Trophoblast cell (in vitro differentiated cells and primary cell): ENCODE measurements around the gene PCDHGB6.
"Not testable (repeated sequence)": the region's sequence is repeated elsewhere in the genome, so short reads cannot be mapped to it uniquely, and the experiment has no call there.

Experiments
- DNase-seq, 2 donors: peaks; one replicate each; pipeline ENCODE4 v3.0.0-alpha.2; 2016
- H2AFZ ChIP-seq: 2 replicates; pipeline ENCODE4 v1.6.1; 2013; ENCODE audit warnings: low read length, moderate library complexity, mild to moderate bottlenecking; ENCODE audit not compliant: insufficient read depth, poor library complexity
- H2AK5ac ChIP-seq: 2 replicates; pipeline ENCODE4 v1.6.1; 2013; ENCODE audit warnings: mild to moderate bottlenecking, low read length
- H2BK120ac ChIP-seq: 2 replicates; pipeline ENCODE4 v1.6.1; 2013; ENCODE audit warnings: low read length, mild to moderate bottlenecking, moderate library complexity; ENCODE audit not compliant: insufficient read depth, poor library complexity
- H2BK12ac ChIP-seq: 2 replicates; pipeline ENCODE4 v1.6.1; 2013; ENCODE audit warnings: mild to moderate bottlenecking, low read length, moderate library complexity
- H2BK5ac ChIP-seq: 2 replicates; pipeline ENCODE4 v1.6.1; 2013; ENCODE audit warnings: low read length, low read depth, moderate library complexity, mild to moderate bottlenecking; ENCODE audit not compliant: poor library complexity
- H3K14ac ChIP-seq: 2 replicates; pipeline ENCODE4 v1.6.1; 2013; ENCODE audit warnings: mild to moderate bottlenecking, low read length
- H3K18ac ChIP-seq: 2 replicates; pipeline ENCODE4 v1.6.1; 2013; ENCODE audit warnings: mild to moderate bottlenecking, low read length
- H3K23ac ChIP-seq: 2 replicates; pipeline ENCODE4 v1.6.1; 2013; ENCODE audit warnings: low read length
- H3K27ac ChIP-seq: 2 replicates; pipeline ENCODE4 v1.5.1; 2013; ENCODE audit warnings: low read depth, mild to moderate bottlenecking, inconsistent platforms, low read length, moderate library complexity
- H3K27me3 ChIP-seq: 2 replicates; pipeline ENCODE4 v1.6.1; 2013; ENCODE audit warnings: inconsistent platforms, mild to moderate bottlenecking, low read length, moderate library complexity; ENCODE audit not compliant: insufficient read depth
- H3K36me3 ChIP-seq, 2 experiments: 1 replicate in 1 of 2; 2 replicates in 1 of 2; pipeline ENCODE4 v1.6.1; 2013; ENCODE audit warnings: low read length in 2 of 2, mild to moderate bottlenecking in 2 of 2, moderate library complexity in 1 of 2; ENCODE audit not compliant: insufficient read depth in 2 of 2, control insufficient read depth in 1 of 2
- H3K4ac ChIP-seq: 2 replicates; pipeline ENCODE4 v1.6.1; 2013; ENCODE audit warnings: low read depth, mild to moderate bottlenecking, low read length, moderate library complexity
- H3K4me1 ChIP-seq, 2 experiments: 1 replicate in 1 of 2; 2 replicates in 1 of 2; pipeline ENCODE4 v1.6.1; 2013; ENCODE audit warnings: low read length in 2 of 2, mild to moderate bottlenecking in 2 of 2, moderate library complexity in 1 of 2; ENCODE audit not compliant: insufficient read depth in 2 of 2, control insufficient read depth in 1 of 2
- H3K4me2 ChIP-seq: 2 replicates; pipeline ENCODE4 v1.6.1; 2013; ENCODE audit warnings: inconsistent platforms, mild to moderate bottlenecking, low read length, moderate library complexity
- H3K4me3 ChIP-seq: 2 replicates; pipeline ENCODE4 v1.5.1; 2013; ENCODE audit warnings: mild to moderate bottlenecking, low read depth, low read length, inconsistent platforms
- H3K79me1 ChIP-seq: one replicate; pipeline ENCODE4 v1.6.1; 2013; ENCODE audit warnings: low read length
- H3K79me2 ChIP-seq: 2 replicates; pipeline ENCODE4 v1.6.1; 2013; ENCODE audit warnings: low read length, mild to moderate bottlenecking; ENCODE audit not compliant: control insufficient read depth, insufficient read depth, poor library complexity
- H3K9ac ChIP-seq: 2 replicates; pipeline ENCODE4 v1.6.1; 2013; ENCODE audit warnings: mild to moderate bottlenecking, low read length
- H3K9me3 ChIP-seq: 2 replicates; pipeline ENCODE4 v1.6.1; 2013; ENCODE audit warnings: low read depth, mild to moderate bottlenecking, control low read depth, inconsistent platforms, low read length; ENCODE audit not compliant: insufficient read depth
- H4K12ac ChIP-seq: 2 replicates; pipeline ENCODE4 v1.6.1; 2013; ENCODE audit warnings: low read depth, mild to moderate bottlenecking, low read length, moderate library complexity
- H4K8ac ChIP-seq: 2 replicates; pipeline ENCODE4 v1.6.1; 2013; ENCODE audit warnings: low read depth, mild to moderate bottlenecking, low read length, moderate library complexity
- H4K91ac ChIP-seq: one replicate; pipeline ENCODE4 v1.6.1; 2013; ENCODE audit warnings: low read depth, mild to moderate bottlenecking, low read length, moderate library complexity
- WGBS: extraction: QIAGEN DNeasy Blood & Tissue Kit; methylation state at CpG from one replicate; pipeline ENCODE4 v1.1.7; 2013; ENCODE audit warnings: missing lambda C conversion rate; ENCODE audit not compliant: insufficient read length, insufficient coverage; ENCODE audit errors: extremely low coverage; 5-methylcytosine and 5-hydroxymethylcytosine counted together

The PCDHGB6 gene

DNA sequence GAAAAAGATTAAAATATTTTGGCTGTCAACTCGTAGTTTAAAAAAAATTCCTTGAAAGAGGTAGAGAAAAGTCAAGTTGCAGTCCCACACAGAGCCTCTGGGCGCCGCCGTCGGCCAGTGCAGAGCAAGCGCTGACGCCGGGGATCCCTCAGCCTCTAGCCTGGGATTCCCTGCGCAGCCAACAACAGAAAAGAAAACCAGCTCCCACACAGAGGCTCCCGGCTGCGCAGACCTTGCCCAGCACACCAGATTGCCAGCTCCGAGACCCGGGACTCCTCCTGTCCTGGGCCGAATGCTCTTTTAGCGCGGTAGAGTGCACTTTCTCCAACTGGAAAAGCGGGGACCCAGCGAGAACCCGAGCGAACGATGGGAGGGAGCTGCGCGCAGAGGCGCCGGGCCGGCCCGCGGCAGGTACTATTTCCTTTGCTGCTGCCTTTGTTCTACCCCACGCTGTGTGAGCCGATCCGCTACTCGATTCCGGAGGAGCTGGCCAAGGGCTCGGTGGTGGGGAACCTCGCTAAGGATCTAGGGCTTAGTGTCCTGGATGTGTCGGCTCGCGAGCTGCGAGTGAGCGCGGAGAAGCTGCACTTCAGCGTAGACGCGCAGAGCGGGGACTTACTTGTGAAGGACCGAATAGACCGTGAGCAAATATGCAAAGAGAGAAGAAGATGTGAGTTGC lies 9.8 kb downstream of the PCDHGB6 start, which contains the start of gene PCDHGB7:
Gene PCDHGB7, plus strand, starts transcription at position 184 of the 679 bp plus-strand sequence. Its CDS starts 183 bp downstream, at position 367.
- peak; percentile 25 to 64 for DNase-seq
- Histone ChIP-seq H3K14ac (peak within 1 kb of the TSS; percentile 88), H3K36me3 (peaks cover 36 to 41% of the 10 kb centered on the region in 2 experiments), H2AFZ (peak within 1 kb of the TSS; percentile 97), H3K18ac (peak within 1 kb of the TSS; percentile 90), H4K12ac (peak within 1 kb of the TSS; percentile 89), H4K91ac (peak within 1 kb of the TSS; percentile 85), H3K4ac (peak within 1 kb of the TSS; percentile 43), H4K8ac (peak within 1 kb of the TSS; percentile 78), H3K27ac (peak within 1 kb of the TSS; percentile 27), H3K4me3 (peak within 1 kb of the TSS; percentile 71), H2BK5ac (peak within 1 kb of the TSS; percentile 57), H2BK120ac (peak within 1 kb of the TSS; percentile 78), H3K4me2 (peak within 1 kb of the TSS; percentile 69), H3K9me3 (peaks cover 39% of the 10 kb centered on the region)
- H3K9ac ChIP-seq, H3K23ac ChIP-seq, H3K79me2 ChIP-seq, H2AK5ac ChIP-seq, H3K79me1 ChIP-seq, H3K27me3 ChIP-seq, H3K4me1 ChIP-seq, H2BK12ac ChIP-seq: not testable (repeated sequence)
- no CpG with 5 or more reads among the region's 47 CpGs for WGBS

GRCh38 chr5:141419074-141419880 lies 11.5 kb downstream of the PCDHGB6 start:
- Histone ChIP-seq H4K91ac (no peak overlapping the region), H3K27ac (no peak overlapping the region), H3K36me3 (peaks cover 40% of the 10 kb centered on the region in 2 experiments), H4K12ac (no peak overlapping the region), H2BK120ac (no peak overlapping the region), H3K23ac (no peak overlapping the region), H3K4me3 (peak overlapping the region; percentile 13), H3K79me1 (peaks cover 5% of the 10 kb centered on the region), H3K27me3 (no peaks in the 10 kb centered on the region), H3K18ac (peak overlapping the region; percentile 39), H3K4me2 (no peak overlapping the region), H2AFZ (no peak overlapping the region), H3K4me1 (peaks cover 2 to 5% of the 10 kb centered on the region in 2 experiments), H4K8ac (no peak overlapping the region), H3K14ac (no peak overlapping the region), H3K4ac (no peak overlapping the region), H2BK12ac (no peak overlapping the region), H3K9ac (no peak overlapping the region), H3K79me2 (no peaks in the 10 kb centered on the region), H2AK5ac (no peak overlapping the region), H3K9me3 (peaks cover 44% of the 10 kb centered on the region), H2BK5ac (no peak overlapping the region)
- no peak for DNase-seq
- no CpG with 5 or more reads among the region's 74 CpGs for WGBS

DNA sequence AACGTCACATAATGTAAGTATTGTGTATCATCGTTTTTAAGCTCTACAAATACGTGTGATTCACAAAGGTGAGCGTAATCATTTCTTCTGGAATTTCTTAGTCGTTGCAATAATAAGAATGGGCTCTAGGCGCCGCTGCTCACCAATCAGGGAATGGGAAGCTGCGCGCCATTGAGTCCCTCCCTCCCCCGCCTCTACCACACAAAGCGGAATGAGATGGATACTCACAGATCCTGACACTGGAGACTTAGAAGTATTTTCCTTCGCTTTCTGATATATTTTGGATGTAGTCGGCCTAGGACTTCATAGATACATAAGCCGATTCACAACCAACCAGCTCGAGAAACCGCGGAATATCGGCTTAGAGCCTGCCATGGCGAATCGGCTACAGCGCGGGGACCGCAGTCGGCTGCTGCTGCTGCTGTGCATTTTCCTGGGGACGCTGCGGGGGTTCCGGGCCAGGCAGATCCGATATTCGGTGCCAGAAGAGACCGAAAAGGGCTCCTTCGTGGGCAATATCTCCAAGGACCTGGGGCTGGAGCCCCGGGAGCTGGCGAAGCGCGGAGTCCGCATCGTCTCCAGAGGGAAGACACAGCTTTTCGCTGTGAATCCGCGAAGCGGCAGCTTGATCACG lies 13.2 kb downstream of the PCDHGB6 start, which contains the start of gene PCDHGA11:
Gene PCDHGA11, plus strand, starts transcription at position 197 of the 634 bp plus-strand sequence. Its CDS starts 177 bp downstream, at position 374.
- H2AK5ac ChIP-seq, result no peak within 1 kb of the TSS
- no peak within 1 kb of the TSS for H2BK5ac ChIP-seq
- peaks cover 5% of the 10 kb centered on the region for H3K79me1 ChIP-seq
- H3K4me1 ChIP-seq, result peaks cover 2 to 5% of the 10 kb centered on the region in 2 experiments
- H4K8ac ChIP-seq, result no peak within 1 kb of the TSS
- peaks cover 39% of the 10 kb centered on the region for H3K9me3 ChIP-seq
- H3K36me3 ChIP-seq, result peaks cover 37 to 38% of the 10 kb centered on the region in 2 experiments
- whole genome bisulfite sequencing, result no CpG with 5 or more reads among the region's 42 CpGs
- no peak within 1 kb of the TSS for H3K14ac ChIP-seq
- no peak within 1 kb of the TSS for H3K4me2 ChIP-seq
- H3K18ac ChIP-seq, result peak within 1 kb of the TSS; percentile 39
- H2AFZ ChIP-seq, result peak within 1 kb of the TSS; percentile 42
- no peak within 1 kb of the TSS for H2BK12ac ChIP-seq
- no peak within 1 kb of the TSS for H3K23ac ChIP-seq
- DNase-seq, result peak; percentile 55 to 88
- no peak within 1 kb of the TSS for H3K4me3 ChIP-seq
- no peaks in the 10 kb centered on the region for H3K79me2 ChIP-seq
- no peaks in the 10 kb centered on the region for H3K27me3 ChIP-seq
- no peak within 1 kb of the TSS for H2BK120ac ChIP-seq
- H4K12ac ChIP-seq, result no peak within 1 kb of the TSS
- H3K4ac ChIP-seq, result no peak within 1 kb of the TSS
- H4K91ac ChIP-seq, result no peak within 1 kb of the TSS
- no peak within 1 kb of the TSS for H3K27ac ChIP-seq
- no peak within 1 kb of the TSS for H3K9ac ChIP-seq

- Histone ChIP-seq H2BK120ac (no peak overlapping the region), H3K79me2 (no peaks in the 10 kb centered on the region), H2AFZ (no peak overlapping the region), H2BK5ac (no peak overlapping the region), H3K14ac (no peak overlapping the region), H4K12ac (no peak overlapping the region), H3K79me1 (peaks cover 5% of the 10 kb centered on the region), H3K18ac (no peak overlapping the region), H2BK12ac (no peak overlapping the region), H3K23ac (no peak overlapping the region), H3K9me3 (peaks cover 41% of the 10 kb centered on the region), H3K27ac (no peak overlapping the region), H2AK5ac (no peak overlapping the region), H3K4ac (no peak overlapping the region), H3K9ac (no peak overlapping the region), H3K4me1 (peaks cover 2 to 5% of the 10 kb centered on the region in 2 experiments), H3K36me3 (peaks cover 41 to 42% of the 10 kb centered on the region in 2 experiments), H4K8ac (no peak overlapping the region), H4K91ac (no peak overlapping the region), H3K4me3 (no peak overlapping the region), H3K4me2 (no peak overlapping the region), H3K27me3 (no peaks in the 10 kb centered on the region)
- no peak for DNase-seq
- no CpG with 5 or more reads among the region's 13 CpGs for WGBS
Observed at GRCh38 chr5:141421489-141421855, 13.7 kb downstream of the PCDHGB6 start.
